Articular chondrocyte of knee joint (primary cell): ENCODE results near the gene RHNO1. TPM values are rescaled to one million over a fixed set of nuclear protein-coding genes. Genes with fewer than 3 reads are reported as not detected.

ENCODE experiments used
- total RNA-seq: library from RNA; depleted of rRNA; stranded (reverse); fragments of >200 nt; gene quantifications from 2 replicates; pipeline ENCODE4 v1.2.3, GENCODE V29; 2012

RHNO1 gene, protein sequence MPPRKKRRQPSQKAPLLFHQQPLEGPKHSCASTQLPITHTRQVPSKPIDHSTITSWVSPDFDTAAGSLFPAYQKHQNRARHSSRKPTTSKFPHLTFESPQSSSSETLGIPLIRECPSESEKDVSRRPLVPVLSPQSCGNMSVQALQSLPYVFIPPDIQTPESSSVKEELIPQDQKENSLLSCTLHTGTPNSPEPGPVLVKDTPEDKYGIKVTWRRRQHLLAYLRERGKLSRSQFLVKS
- total RNA-seq: 27.7 and 31.1 TPM in 2 replicates

DNA sequence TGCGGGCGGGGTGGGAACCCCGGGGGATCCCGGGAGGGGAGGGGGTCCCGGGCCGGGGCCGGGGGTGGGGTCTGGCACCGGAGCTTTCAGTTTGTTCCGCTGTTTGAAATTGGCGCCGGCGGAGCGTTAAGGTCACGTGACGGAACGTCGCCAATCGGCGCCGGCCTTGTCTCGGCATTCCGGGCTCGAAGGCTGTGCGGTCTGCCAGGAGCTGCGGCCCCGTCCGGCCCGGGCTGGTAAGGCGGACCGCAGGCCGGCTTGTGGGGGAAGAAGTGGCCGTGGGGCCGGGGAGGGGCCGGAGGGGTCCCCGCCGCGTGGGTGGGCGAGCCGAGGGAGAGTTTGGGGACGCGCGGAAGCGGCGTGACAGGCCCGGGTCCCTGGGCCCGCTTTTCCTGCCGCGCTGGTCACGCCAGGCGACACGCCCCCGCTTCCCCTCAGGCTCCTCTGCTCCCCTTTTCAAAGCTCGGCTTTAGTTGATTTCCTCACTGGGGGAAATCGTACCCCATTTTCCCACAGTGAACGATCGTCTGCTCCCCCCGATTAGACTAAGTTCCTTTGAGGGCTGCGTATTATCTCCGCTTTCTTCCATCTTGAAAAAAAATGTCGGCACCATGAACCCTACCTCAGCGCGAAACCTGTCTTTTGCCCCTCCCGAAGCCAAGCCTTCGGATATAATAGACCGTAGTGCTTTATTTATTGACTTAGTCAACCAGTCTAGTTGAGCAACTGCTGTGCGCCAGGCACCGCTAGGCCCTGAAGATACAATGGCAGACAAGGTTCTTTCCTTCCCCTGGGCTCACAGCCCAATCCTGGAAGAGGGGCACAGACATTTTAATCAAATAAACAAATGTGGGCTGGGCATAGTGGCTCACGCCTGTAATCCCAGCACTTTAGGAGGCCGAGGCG is at the start of gene RHNO1, which contains the start of gene FOXM1:
Gene RHNO1 (plus strand): TSS at position 177 of the 906 bp plus-strand sequence. CDS start 8,144 bp downstream, outside the sequence.
Gene FOXM1 (minus strand): TSS at position 128 of the 906 bp plus-strand sequence. CDS start 2,696 bp downstream, outside the sequence.

GRCh38 chr12:2834581-2835491 is 42.2 kb upstream of the RHNO1 start, which contains the start of gene NRIP2:
Gene NRIP2 (minus strand): TSS chr12:2835035. CDS start chr12:2834983, 52 bp downstream.

GRCh38 chr12:2857021-2857431 is 20.0 kb upstream of the RHNO1 start, which contains the start of gene TEX52:
Gene TEX52 (minus strand): TSS chr12:2857039. CDS start chr12:2857026, 13 bp downstream.

GRCh38 chr12:2890388-2891239 is 13.6 kb downstream of the RHNO1 start, which contains the start of gene TULP3:
Gene TULP3 (plus strand): TSS chr12:2890891. CDS start chr12:2890948, 57 bp downstream.

Other genes with a start within 250 kb of the RHNO1 start
- 16.1 and 18.6 TPM in 2 replicates for gene FKBP4, start 82.3 kb upstream of the RHNO1 start, total RNA-seq
- gene ITFG2, start 64.6 kb upstream of the RHNO1 start, total RNA-seq: 17.2 and 20.0 TPM in 2 replicates
- gene NRIP2, start 42.2 kb upstream of the RHNO1 start, total RNA-seq: 0.26 and 0.43 TPM in 2 replicates
- gene TEX52, start 20.2 kb upstream of the RHNO1 start, total RNA-seq: not detected in 2 replicates
- gene FOXM1, start within 50 bp of the RHNO1 start, total RNA-seq: 14.8 and 17.6 TPM in 2 replicates
- gene TULP3, start 13.7 kb downstream of the RHNO1 start, total RNA-seq: 40.1 and 44.6 TPM in 2 replicates
- 12.3 and 17.2 TPM in 2 replicates for gene TEAD4, start 82.2 kb downstream of the RHNO1 start, total RNA-seq
- 14.4 and 16.6 TPM in 2 replicates for gene TSPAN9, start 200.2 kb downstream of the RHNO1 start, total RNA-seq